A673 (cell line): ENCODE data around the gene LRP1B. TPM values are rescaled to one million over a fixed set of nuclear protein-coding genes. Genes with fewer than 3 reads are reported as not detected.

ENCODE experiments used
- BruUV-seq: library from RNA; stranded (reverse); fragments of 400-500 nt; replicated peaks from 2 replicates; lab custom pipeline; 2021; lab: Mats Ljungman, UMichigan
- CTCF ChIA-PET: fragments of 300-600 bp; sonication (Branson Sonifier 250); formaldehyde crosslinking; loops from one replicate; lab custom pipeline; 2022; ENCODE audit warnings: antibody characterized with exemption; lab: Charles Lee
- POLR2A ChIA-PET: fragments of 300-600 bp; sonication (Branson Sonifier 250); formaldehyde crosslinking; loops from one replicate; lab custom pipeline; 2022; ENCODE audit warnings: antibody characterized with exemption; ENCODE audit not compliant: low non-redundant PET; lab: Charles Lee
- DNase-seq: peaks from one replicate; pipeline ENCODE4 v3.0.0-alpha.2; 2015; ENCODE audit warnings: low spot score
- H3K27ac ChIP-seq: fragments of 200-600 bp; sonication (generic); 2 replicates; pipeline ENCODE4 v1.5.1; 2016; ENCODE audit warnings: mixed run types, low read depth, mild to moderate bottlenecking, mixed read lengths, antibody characterized with exemption, low read length; ENCODE audit not compliant: poor library complexity, severe bottlenecking
- H3K27me3 ChIP-seq: fragments of 200-600 bp; sonication (generic); replicated peaks from 2 replicates; pipeline ENCODE4 v1.6.1; 2017; ENCODE audit warnings: mixed run types, low read depth, mild to moderate bottlenecking, mixed read lengths, antibody characterized with exemption, low read length; ENCODE audit not compliant: insufficient read depth, poor library complexity
- H3K36me3 ChIP-seq: fragments of 200-600 bp; sonication (generic); 2 replicates; pipeline ENCODE4 v1.6.1; 2016; ENCODE audit warnings: mixed run types, mild to moderate bottlenecking, mixed read lengths, antibody characterized with exemption, low read length; ENCODE audit not compliant: insufficient read depth, poor library complexity, severe bottlenecking
- H3K4me1 ChIP-seq: fragments of 200-600 bp; sonication (generic); 2 replicates; pipeline ENCODE4 v1.6.1; 2017; ENCODE audit warnings: mixed run types, mild to moderate bottlenecking, mixed read lengths, antibody characterized with exemption, low read length; ENCODE audit not compliant: insufficient read depth, poor library complexity, severe bottlenecking
- H3K4me3 ChIP-seq: fragments of 200-600 bp; sonication (generic); 2 replicates; pipeline ENCODE4 v1.5.1; 2016; ENCODE audit warnings: low read depth, mixed run types, mild to moderate bottlenecking, mixed read lengths, low read length; ENCODE audit not compliant: poor library complexity, severe bottlenecking
- H3K9me3 ChIP-seq: fragments of 200-600 bp; sonication (generic); 2 replicates; pipeline ENCODE4 v1.6.1; 2016; ENCODE audit warnings: mixed run types, low read depth, mild to moderate bottlenecking, mixed read lengths, antibody characterized with exemption, low read length; ENCODE audit not compliant: poor library complexity, severe bottlenecking
- EZH2 ChIP-seq: fragments of 200-600 bp; sonication (generic); IDR thresholded peaks from 2 replicates; pipeline ENCODE4 v1.6.1; 2017; ENCODE audit warnings: borderline replicate concordance, low read depth, mild to moderate bottlenecking, mixed read lengths, antibody characterized with exemption, low read length; ENCODE audit not compliant: poor library complexity, severe bottlenecking
- intact Hi-C: fragments of 100-400 bp; cut with micrococcal nuclease; formaldehyde crosslinking; loops from one replicate; pipeline ENCODE4 v1.10.0; 2022; ENCODE audit not compliant: unreplicated experiment
- total RNA-seq: library from RNA; stranded (reverse); gene quantifications from 2 replicates; pipeline ENCODE4 v1.2.3, GENCODE V29; 2021
- TF ChIP-seq, protein P1 (sequence below): fragments of 300-800, 200-600 bp; sonication (generic); conservative IDR thresholded peaks from 2 replicates; pipeline ENCODE4 v1.5.1; 2017; ENCODE audit warnings: low read depth, mild to moderate bottlenecking, antibody characterized with exemption, low read length, moderate library complexity, mixed read lengths

LRP1B gene
- total RNA-seq, 1 experiment from 2014 or later: 9.9 TPM

DNA sequence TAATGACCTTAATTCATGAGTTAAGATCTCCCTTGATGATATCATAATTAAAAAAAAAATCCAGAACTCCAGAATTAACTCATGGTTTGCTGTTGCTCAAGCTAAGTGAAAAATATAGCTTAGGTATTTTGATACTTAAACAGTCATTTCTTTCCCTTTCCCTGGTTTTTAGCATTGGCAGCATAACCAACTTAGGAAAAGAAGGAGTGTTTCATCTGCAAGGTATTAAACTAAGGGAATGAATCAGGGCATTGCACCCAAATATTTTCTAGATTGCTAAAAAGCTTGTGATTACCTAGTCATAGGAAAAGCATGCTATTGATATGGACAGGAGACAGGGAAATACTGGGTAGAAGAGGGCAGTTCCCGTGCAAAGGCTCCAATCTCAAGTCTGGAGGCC, 207.2 kb downstream of the LRP1B start:
- no peak for TF ChIP-seq EZH2
- TF ChIP-seq, protein P1, sequence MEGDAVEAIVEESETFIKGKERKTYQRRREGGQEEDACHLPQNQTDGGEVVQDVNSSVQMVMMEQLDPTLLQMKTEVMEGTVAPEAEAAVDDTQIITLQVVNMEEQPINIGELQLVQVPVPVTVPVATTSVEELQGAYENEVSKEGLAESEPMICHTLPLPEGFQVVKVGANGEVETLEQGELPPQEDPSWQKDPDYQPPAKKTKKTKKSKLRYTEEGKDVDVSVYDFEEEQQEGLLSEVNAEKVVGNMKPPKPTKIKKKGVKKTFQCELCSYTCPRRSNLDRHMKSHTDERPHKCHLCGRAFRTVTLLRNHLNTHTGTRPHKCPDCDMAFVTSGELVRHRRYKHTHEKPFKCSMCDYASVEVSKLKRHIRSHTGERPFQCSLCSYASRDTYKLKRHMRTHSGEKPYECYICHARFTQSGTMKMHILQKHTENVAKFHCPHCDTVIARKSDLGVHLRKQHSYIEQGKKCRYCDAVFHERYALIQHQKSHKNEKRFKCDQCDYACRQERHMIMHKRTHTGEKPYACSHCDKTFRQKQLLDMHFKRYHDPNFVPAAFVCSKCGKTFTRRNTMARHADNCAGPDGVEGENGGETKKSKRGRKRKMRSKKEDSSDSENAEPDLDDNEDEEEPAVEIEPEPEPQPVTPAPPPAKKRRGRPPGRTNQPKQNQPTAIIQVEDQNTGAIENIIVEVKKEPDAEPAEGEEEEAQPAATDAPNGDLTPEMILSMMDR: no peak
- ChIA-PET CTCF (no interaction called here), POLR2A (no interaction called here)
- no peaks in the 10 kb centered on the region for H3K36me3 ChIP-seq
- BruUV-seq: no TSS peak
- H3K27me3 ChIP-seq: no peaks in the 10 kb centered on the region
- DNase-seq: no peak
- no peaks in the 10 kb centered on the region for H3K4me1 ChIP-seq
- no peak overlapping the region for H3K4me3 ChIP-seq
- no peak overlapping the region for H3K27ac ChIP-seq
- no peaks in the 10 kb centered on the region for H3K9me3 ChIP-seq
- intact Hi-C loops: no loop called here

DNA sequence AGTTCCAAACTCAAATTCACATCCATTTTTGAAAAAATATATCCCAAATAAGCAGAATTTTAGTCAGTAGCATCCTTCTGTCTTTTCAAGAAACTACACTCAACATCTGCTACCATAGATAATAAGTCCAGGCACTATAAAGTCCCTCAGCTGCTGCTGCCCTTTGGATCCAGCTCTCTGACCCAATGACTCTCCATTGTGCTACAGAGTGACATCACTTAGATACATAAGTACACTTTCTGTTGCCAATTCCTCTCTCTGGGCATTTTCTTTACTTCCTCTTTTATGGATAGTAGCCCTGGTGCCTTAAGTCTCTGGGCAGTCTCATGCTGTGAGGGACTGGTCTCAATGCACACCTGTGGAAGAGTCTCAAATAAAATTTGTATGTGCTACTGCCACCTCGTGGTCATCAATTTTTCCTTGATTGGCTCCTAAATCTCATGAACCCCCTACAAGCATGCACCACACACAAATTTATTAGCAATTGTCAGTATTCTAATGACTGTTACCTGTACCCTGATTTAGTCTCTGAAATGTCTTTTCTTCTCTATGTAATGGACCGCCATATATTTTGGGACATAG, 219.2 kb downstream of the LRP1B start:
- no peaks in the 10 kb centered on the region for H3K36me3 ChIP-seq
- peaks cover 12% of the 10 kb centered on the region for H3K9me3 ChIP-seq
- intact Hi-C loops: no loop called here
- CTCF ChIA-PET: interaction anchor here (0.6 to 0.7 kb wide), 3 partner anchors 15 to 1160 kb away, joined by 3 read pairs; no protein-coding TSS in a partner anchor
- H3K27me3 ChIP-seq: no peaks in the 10 kb centered on the region
- POLR2A ChIA-PET: no interaction called here
- DNase-seq: peak; percentile 54
- no peak for TF ChIP-seq EZH2
- TF ChIP-seq, protein P1: peak; percentile 61
- no peaks in the 10 kb centered on the region for H3K4me1 ChIP-seq
- H3K4me3 ChIP-seq: no peak overlapping the region
- H3K27ac ChIP-seq: no peak overlapping the region
- BruUV-seq: no TSS peak

DNA sequence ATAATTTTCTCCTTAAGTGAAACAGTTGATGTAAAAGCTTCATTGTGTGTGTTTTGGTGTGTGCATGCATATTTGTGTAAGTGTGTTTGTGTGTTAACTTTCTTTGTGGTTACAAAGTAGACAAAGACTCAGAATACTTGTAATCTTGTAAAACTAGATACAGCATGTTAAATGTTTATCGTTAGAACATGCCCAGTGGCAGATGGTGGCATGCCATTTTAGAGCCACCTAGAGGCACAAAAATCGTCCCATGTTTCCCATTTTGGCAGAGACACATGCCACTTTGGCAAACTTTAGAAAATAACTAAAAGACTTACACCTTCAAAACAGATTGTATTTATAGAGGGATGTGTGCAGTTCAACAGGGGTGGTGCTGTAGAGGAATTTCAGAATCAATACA, 224.1 kb downstream of the LRP1B start:
- Histone ChIP-seq H3K9me3 (no peaks in the 10 kb centered on the region), H3K36me3 (no peaks in the 10 kb centered on the region), H3K4me3 (no peak overlapping the region), H3K27me3 (no peaks in the 10 kb centered on the region), H3K4me1 (no peaks in the 10 kb centered on the region), H3K27ac (no peak overlapping the region)
- intact Hi-C loops: no loop called here
- peak; percentile 19 for DNase-seq
- POLR2A ChIA-PET: interaction anchor here (0.7 kb wide), 1 partner anchor 1598 kb away, joined by 3 read pairs; no protein-coding TSS in a partner anchor
- CTCF ChIA-PET: no interaction called here
- no peak for TF ChIP-seq EZH2
- TF ChIP-seq, protein P1: peak; percentile 49
- BruUV-seq: no TSS peak
